NCI-H1694 (cell line): Measurements from ENCODE around the gene FTO.
A peak's percentile ranks its signal among the peaks of the same experiment; 100 is the strongest.
"Not testable (repeated sequence)": the region's sequence is repeated elsewhere in the genome, so short reads cannot be mapped to it uniquely, and the experiment has no call there.

Experiments
- DNase-seq: peaks from one replicate; lab custom pipeline; 2025; lab: John Stamatoyannopoulos, UW

The FTO gene

DNA sequence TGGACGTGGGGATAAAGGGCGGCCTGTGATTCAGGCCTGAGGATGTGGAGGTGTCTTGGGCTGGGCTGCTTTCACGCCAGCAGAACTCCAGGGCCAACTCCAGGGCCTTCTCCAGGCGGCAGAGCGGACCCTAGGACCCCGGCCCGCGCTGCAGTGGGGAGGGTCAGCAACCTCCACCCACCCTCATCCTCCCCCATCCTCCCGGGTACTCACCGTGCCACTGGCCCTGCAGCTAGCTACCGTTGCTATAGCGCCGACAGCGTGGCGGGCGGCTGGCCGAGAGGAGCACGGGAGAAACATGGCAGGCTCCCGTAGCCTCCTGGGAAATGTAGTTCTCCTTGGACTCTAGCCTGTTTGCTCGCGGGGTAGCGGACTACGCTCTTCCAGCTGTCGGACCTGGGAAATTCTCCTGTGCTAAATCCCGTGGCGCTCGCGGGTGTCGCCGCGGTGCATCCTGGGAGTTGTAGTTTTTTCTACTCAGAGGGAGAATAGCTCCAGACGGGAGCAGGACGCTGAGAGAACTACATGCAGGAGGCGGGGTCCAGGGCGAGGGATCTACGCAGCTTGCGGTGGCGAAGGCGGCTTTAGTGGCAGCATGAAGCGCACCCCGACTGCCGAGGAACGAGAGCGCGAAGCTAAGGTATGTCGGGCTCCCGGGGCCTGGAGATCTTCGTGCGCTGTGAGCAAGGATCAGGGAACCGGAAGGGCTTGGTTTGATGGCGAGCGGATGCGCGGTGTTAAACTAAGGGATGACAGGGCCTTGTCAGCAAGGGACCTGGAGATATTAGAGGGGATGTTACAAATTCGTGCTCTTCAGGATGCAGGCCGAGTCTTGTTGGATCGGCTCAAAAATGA lies at the start of gene FTO, which contains the start of gene RPGRIP1L:
TSS of gene FTO (plus strand) at position 567 of the 855 bp plus-strand sequence.
TSS of gene RPGRIP1L (minus strand) at position 270 of the 855 bp plus-strand sequence. CDS start 3,136 bp downstream, outside the sequence.
- DNase-seq: peak; percentile 96

DNA sequence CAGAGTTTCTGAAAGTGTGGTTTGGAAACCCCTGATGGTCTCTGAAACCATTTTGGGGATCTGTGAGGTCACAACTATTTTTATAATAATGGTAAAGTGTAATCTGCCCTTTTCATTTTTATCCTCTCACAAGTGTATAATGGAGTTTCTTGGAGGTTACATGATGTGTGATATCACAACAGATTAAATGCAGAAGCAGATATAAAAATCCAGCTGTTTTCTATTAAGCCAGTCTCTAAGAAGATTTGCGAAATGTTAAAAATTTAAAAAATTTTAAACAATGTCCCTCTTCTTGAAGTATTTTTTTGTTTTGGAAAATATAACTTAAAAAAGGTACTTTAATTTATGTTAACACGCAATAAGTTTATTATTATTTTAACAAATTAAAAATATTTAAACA lies 49.0 kb upstream of the FTO start:
- no peak for DNase-seq

DNA sequence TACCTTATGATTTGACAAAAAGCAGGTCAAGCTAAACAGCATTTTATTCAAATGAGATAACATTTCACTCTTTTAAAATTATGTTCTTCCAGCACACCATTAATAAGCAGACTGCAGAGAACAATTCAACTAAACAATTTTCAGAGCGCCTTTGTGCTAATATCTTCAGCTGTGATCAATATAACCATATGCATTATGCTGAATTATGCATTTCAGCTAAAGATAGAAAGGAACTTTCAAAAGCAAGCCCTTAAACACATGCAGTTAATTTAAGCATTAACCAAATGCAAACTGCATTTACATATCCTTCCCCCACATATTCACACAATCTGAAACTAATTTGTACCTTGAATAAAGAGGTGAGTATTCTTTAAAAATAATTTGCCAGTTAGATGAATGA lies 41.9 kb upstream of the FTO start:
- no peak for DNase-seq

DNA sequence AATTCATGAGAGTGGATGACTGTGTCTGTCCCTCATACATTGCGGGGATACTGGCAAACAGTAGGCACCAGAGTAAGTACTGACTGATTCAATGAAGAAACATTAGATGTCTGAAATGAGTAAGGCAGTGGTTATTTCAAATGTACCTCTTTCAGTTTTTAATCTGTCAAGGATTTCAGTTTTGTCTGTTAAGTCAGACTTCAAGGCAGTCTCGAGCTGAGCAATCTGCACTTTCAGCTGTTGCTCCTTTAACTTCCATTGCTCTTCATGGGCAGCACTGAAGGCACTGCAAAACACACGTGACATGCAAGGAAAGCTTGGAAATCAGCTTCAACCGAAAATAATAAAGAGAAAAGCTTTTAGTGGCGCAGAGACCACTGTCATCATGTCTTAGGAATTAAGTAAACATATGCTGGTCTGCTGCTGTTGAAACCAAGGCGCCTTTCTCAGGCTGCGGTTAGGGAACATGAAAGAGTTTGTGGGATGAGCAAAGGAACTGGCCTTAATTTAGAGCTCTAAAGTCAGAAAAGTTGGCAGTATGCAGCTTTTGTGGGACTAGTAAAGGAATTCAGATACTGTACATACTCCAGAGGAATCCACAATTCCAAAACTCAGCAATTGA lies 39.1 kb upstream of the FTO start:
- no peak for DNase-seq

DNA sequence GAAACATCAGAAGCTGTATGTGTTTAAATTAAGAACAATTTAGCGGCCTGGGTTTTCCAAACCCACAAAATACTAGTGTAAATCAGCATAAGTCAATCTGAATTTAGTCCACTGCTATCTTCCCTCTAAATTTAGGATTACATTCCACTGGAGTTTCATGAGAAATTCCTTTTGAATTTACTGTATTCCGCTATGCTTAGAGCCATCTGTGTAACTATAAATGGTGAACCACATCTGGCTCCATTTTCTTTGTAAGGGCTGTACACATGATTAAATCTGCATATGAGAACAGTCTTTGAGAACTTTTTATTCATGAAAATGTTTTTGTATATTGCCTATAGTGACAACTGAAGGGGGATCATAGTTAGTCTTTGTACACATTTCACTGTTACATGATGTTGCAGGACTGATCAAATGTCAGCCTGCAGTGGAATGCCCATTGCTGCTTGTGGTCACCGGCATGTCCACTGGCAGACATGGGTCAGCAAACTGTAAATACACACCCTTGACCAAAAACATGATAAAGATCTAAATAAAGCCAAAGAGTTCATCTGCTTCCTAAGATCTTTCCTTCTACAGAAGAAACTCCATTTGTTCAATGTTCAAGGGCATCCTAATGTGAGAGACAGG lies 37.1 kb upstream of the FTO start:
- no peak for DNase-seq

DNA sequence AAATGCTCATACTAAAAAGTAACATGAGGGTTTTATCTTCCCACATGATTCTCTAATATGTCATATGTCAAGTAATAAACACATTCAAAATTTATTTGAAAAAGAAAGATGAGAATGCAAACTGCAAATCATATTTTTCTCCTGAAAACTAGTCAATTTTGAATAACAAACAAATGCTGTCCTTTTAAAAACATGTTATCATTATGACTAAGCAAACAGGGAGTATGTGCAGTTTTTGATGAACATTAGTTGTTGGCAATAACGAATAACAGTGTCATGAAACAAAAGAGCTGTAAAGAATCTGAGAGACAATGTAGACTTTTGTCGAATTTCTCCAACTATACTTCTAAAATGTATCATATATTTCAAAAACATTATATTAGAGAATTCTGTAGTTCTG lies 35.1 kb upstream of the FTO start:
- no peak for DNase-seq

DNA sequence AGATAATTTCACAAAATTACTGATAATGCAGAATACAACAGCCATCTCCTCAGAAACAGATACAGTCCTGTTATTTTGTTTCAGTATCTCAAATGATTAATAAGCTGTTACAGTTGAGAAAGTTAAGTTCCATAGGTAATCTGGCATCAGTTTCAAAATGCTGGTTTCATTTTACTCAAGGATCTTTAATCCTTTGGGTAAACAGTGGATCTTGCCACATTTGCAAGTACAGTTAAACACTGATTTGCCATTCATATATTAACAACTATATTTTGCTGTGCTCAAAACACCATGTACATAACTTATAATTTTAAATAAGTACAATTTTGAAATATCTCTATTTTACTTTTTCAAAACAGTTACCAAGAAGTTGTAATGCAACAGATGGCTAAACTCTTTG lies 31.5 kb upstream of the FTO start:
- DNase-seq: no peak

DNA sequence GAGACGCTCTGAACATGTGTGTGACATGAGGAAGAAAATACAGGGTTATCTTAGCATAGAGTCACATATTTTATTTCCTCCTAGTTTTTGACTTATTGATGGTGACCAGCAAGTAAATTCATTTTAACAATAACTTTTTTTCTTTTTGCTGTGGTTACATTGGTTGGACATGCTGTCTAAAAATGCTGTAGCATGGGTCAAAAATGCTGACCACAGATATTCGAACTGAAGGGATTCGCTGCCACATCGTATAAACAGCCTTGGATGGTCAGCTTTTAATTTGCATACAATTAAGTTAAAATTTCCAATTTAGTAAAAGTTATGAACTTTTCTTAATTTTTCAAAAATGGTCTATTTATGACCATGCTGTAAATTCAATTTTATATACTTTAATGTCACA lies 30.8 kb upstream of the FTO start:
- DNase-seq: no peak

DNA sequence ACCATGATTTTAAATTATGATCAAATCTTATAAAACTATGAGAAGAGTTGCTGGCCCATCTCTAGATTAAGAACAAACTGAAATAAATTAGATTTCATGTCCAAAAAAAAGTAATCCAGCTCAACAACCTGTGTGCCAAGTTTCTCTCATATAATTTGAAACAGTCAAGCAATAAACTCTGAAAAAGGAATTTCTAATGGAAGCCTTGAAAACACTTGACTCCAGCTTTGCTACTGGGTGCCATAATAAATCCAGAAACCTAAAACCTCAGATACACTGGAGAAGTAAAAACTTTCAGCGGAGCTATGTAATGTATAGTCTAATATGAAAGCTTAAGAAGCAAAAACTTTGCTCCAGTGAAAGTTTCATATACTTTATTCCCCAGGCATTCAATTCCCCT lies 25.8 kb upstream of the FTO start:
- DNase-seq: no peak

DNA sequence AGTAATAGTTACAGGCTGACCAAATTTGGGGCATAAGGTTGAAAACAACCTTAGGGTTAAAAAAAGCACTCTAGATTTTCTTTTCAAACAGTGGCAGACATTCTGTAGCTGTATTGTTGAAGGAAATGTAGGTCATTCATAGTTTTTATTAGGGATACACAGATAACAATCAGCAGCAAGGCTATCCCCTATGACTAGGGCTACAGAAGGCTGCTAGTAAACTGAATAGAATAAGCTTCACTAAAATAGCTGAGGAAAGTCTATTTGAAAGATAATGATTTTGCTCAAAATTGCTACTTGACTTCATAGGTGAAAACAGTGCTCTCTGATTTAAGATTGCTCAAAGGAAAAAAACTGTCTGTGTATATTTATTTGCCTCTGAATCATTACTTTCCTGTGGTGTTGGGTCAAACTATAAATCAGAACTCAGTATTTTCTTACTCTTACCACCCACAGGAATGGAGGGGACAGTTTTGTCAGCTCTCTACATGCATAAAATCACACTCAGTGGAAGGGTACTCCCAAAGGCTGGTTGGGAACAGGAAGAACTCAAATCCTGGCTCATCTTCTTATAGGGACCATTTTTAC lies 25.1 kb upstream of the FTO start:
- DNase-seq: no peak

DNA sequence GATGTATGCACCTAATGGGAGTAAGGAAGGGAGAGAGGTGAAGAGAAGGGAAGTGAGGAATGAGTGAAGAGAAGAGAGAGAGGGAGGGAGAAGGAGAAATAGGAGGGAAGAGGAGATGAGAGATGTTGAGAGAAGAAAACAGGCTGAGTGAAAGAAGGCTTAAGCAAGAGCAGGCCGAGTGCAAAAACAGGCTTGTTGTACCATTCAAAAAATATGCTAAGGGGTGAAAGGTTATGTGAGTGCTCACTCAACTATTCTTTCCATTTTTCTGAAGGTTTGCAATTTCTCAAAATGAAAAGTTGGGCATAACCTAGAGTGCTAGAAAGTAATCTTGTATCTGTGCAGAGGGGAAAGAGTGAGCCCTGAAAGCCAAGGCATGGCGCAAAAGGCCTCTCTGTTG lies 23.2 kb upstream of the FTO start:
- DNase-seq: no peak

DNA sequence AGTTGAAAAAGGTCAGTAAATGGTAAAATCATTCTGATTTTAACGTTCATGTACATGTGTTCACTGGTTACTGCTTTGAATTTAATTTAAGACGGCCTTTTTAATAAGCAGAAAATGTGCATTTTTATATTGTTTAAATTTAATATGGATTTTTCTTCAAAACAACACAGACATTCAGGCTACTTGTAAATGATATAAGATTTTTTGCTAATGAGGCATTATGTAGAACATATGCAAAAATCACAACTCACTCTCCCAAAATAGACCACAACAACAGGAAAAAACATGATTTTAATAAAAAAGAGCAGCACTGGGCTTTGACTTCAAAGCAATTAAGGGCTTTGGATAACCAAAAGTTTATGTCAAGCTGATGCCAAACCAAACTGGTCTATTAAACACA lies 22.6 kb upstream of the FTO start:
- DNase-seq: no peak

DNA sequence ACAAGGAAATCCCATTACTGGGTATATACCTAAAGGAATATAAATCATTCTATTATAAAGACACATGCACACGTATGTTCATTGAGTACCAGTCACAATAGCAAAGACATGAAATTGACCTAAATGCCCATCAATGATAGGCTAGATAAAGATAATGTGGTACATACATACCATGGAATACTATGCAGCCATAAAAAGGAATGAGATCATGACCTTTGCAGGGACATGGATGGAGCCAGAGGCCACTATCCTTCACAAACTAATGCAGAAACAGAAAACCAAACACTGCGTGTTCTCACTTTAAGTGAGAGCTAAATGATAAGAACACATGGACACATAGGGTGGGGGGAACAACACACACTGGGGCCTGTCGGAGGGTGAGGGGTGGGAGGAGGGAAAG lies 18.6 kb upstream of the FTO start:
- DNase-seq: not testable (repeated sequence)

DNA sequence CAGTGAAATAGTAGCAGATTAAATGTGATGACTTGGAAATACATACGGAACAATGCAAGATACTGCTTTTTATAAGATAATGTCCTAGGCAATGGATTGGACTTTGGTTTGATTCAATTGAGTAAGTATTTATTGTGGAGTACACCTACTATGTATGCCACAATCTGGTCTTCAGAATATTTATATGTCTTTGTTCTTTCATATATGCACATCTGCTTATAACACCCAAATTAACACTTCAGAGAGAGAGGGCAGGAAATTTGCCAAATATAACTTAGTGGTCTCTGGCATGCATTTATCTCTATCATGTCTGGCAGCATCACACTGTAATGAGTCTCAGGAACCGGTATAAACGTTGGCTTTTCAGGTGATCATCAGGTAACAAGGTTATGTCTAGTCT lies 17.2 kb upstream of the FTO start:
- no peak for DNase-seq

DNA sequence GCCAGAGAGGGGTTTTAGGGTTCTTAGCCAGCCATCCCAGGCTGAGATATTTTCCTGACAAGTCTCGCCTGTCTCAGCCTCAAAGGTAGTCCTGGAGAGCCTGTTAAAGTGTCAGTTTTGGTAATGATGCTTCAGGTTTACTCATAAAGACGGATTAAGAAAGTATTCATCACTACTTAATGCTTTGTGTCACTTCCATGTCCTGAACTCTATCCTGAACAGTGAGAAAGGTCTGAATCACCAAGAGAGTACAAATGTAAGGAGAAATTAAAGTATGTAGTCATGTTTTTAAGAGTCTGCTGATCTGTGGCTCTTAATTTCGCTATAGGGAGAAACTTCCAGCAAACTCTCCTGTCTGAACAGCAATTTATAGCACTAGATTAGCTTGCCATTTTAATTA lies 14.3 kb upstream of the FTO start:
- no peak for DNase-seq

DNA sequence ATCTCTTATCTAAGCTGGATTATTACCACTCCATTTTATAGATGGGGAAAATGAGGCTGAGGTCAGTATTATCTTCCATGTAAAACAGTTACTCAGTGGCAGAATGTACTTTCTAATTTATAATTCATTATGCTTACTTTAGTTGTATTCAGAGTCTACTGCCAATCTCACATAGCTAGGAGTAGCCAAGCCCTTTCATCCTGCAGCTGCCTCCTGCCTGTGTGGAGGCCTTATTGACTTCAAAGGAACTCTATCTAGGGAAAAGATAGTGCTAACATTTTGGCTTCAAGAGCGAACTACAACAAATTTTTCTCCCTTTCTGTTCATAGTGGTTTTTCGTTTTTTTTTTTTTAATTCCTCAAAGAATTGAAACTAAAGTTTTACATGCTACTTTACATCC lies 13.2 kb upstream of the FTO start:
- no peak for DNase-seq

DNA sequence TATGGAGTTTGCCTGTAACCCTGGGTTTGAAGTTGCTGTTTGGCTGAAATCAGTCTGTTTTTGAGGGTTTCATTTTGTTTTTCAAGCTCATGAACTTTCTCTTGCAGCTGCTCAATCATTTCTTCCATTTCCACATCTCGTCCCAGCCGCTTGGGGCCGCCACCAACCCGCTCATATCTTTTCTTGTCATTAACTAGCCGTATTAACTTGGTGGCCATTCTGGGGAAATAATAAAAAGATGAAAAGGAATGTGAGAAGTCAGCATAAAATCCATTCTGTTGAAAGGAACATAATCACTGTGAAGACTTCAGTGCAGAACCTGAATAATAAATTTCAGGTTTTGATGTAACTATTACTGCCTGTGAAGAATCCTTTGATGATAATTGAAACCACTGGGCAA lies 11.8 kb upstream of the FTO start:
- no peak for DNase-seq

DNA sequence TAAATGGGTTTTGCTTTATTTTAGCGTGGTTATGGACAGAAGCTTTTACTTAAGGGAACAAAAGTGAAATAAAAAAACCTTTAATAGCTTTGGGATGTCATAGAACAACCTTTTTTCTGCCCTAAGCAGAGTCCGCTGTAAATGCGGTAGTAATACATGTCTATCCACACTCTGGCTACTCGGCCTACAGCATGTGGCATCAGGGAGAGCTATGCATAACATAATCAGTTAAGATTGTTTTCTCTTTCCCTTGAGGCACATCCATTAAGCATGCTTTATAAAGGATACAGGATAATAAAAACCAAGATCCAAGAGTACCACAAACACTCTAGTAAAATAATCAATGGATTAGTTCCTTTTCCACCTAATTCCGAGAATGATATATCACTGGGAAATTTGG lies 10.6 kb upstream of the FTO start:
- no peak for DNase-seq

DNA sequence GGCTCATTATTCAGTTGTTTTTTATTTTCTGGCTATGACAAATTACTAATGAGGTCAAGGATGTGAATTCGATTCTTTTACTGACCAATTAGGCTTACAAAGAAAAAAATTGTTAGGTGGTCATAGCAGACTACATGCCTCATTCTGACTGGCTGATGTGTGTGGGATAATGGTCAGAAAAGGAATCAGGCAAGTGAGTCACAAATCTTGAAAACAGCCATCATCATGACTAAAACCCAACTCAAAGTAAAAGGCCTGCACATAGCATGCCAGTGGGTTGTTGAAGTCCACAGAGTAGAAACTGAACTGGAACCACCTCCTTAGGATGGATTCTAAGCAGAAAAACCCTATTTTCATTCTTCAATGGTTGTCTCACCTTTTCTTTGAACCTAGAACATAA lies 8.9 kb upstream of the FTO start:
- DNase-seq: no peak

DNA sequence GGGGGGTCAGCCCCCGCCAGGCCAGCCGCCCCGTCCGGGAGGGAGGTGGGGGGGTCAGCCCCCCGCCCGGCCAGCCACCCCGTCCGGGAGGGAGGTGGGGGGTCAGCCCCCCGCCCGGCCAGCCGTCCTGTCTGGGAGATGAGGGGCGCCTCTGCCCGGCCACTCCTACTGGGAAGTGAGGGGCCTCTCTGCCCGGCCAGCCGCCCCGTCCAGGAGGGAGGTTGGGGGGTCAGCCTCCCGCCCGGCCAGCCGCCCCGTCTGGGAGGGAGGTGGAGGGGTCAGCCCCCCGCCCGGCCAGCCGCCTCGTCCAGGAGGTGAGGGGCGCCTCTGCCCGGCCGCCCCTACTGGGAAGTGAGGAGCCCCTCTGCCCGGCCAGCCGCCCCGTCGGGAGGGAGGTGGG lies 5.7 kb upstream of the FTO start:
- DNase-seq: not testable (repeated sequence)

DNA sequence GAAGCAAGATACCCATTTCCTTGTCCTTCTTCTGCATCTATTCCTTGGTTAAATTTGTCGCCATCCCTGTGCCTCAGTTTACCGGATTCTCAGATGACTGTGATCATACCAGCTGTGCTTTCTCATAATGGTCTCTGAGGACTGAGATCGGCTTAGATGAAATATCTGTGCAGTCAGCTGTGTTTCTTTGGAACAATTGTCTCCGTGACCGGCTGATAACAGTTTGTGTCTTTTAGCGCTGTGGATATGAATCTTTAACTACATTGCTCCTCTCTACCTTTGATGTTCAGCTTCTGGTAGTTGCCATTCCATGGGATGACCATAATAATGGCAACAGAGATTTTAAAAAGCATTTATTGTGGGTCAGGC lies 473 bp downstream of the FTO start:
- no peak for DNase-seq

DNA sequence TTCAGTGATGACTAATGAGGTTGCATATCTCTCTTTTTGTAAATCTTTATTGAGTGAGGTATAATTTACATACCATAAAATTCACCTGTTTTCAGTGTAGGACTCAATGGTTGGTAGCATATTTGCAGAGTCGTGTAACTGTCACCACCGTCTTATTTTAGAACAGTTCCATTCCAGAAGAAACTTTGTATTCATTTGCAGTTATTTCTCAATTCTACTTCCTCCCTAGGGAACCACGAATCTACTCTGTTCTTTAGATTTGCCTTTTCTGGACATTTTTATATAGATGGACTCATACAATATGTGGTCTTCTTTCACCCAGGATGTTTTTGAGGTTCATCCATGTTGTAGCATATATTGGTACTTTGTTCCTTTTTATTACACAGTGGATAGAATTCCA lies 3.7 kb downstream of the FTO start:
- DNase-seq: no peak

DNA sequence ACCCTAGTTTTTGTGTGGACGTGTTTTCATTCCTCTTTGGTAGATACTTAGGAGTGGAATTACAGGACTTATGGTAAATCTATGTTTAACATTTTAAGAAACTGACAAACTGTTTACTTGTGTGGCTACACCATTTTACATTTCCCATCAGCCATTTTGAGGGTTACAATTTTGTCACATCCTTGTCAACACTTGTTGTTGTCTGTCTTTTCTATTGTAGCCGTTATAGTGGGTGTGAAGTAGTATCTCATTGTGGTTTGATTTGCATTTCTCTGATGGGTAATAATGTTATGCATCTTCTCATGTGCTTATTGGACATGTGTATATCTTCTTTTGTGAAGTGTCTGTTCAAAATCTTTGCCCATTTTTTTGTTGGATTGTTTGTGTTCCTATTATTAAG lies 4.5 kb downstream of the FTO start:
- no peak for DNase-seq
